M059J (cell line): ENCODE data around the gene SH2D2A. TPM values are rescaled to one million over a fixed set of nuclear protein-coding genes. Genes with fewer than 3 reads are reported as not detected.
"Not testable (repeated sequence)": the region's sequence is repeated elsewhere in the genome, so short reads cannot be mapped to it uniquely, and the experiment has no call there.

Source experiments
- DNase-seq: peaks from one replicate; pipeline ENCODE4 v3.0.0-alpha.2; 2012; ENCODE audit warnings: low read depth
- total RNA-seq: library from RNA; depleted of rRNA; stranded (reverse); fragments of >200 nt; shearing (Covaris generic); gene quantifications from 2 replicates; pipeline ENCODE4 v1.2.3, GENCODE V29; 2014; rRNA removed

Gene SH2D2A
- total RNA-seq, 1 experiment from 2014 or later = 0.71 TPM

DNA sequence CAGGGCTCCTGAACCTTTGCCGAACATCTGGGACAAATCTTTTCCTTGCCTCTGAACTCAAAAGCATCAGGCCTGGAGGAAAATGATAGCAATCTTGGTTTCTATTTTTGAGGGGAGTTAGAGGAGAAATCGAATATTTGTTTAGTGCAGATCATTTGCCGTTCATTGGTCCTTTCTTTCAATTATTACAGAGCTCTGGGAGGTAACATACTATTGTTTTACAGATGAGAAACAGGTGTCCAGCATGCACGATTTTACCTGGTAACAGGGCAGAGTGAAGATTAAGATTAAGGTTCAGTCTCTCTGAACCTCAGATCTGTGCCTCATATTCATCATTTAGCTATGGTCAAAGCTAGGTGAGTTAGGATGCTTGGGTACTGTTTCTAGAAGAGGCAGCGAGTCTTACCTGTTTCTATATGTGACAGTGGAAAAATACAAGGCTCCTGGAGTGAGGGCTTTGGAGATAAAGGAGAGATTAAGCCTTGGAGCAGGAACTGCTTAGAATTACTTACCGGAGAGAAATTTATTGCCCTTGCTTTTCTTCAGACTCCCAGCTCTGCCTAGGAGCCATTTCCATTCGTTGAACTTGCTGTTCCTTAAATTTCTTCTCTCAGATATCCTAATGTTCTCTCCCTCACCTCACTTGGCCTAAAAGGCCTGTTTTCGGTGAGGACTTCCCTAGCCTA is 47.9 kb downstream of the SH2D2A start:
- DNase-seq = no peak

DNA sequence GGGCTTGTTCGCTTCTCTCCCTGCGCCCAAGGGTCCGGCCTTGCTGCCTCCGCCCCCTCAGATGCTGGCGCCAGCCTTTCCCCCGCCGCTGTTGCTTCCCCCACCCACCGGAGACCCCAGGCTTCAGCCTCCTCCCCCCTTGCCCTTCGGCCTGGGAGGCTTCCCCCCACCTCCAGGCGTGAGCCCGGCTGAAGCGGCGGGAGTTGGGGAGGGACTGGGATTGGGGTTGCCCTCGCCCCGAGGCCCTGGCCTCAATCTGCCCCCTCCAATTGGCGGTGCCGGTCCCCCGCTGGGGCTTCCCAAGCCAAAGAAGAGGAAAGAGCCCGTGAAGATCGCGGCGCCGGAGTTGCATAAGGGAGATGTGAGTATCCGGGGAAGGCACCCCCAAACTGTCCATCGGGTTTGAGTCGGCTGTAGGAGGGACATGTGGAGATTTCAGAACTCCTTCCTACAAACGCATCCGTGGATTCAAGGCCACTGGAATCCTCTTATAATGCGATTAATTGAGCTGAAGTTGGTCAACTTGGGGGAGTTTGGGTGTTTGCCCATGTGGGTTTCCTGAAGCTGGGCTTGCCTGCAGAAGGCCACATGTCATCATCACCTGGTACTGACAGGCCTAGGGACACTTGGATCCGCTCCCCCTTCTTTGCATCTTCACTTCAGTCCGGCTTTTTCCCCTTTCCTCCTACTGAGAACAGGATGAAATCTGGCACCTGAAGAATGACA is 48.6 kb downstream of the SH2D2A start:
- DNase-seq = peak; percentile 34

DNA sequence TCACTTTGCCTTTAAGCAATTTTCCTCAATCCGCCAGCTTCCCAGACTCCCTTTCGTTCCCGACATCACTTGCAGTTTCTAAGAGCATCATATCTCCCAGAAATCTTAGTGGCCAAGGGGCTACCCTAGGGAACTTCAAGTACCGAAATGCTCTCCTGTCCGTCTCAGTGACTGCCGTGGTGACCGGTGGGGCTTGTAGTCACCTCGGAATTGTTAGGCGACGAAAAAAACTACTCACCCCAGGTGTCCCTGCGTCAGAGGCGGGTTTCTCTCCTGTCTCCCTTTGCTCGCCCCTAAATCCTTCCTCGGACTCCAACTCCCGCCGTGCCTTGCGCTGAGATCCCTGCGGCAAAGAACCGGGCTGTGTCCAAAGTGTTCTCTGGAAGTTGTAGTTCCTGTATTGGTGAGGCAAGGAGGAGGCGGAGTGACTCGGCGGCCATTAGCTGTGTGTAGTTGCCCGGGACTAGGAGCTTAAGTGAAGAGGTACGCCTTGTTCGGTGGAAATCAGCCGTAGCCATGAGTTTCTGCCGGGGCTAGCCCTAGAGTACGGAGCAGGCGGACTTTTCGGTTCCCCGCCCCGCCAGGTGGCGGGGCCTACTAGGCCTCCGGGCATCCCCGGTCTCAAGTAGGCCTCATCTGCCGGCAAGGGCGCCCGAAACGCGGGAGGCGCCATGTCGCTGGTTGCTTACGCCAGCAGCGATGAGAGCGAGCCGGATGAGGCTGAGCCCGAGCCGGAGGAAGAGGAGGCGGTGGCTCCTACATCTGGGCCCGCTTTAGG is 49.4 kb downstream of the SH2D2A start, which contains the start of gene PRCC:
TSS of gene PRCC (plus strand) at position 435 of the 778 bp plus-strand sequence. CDS start at position 672, 237 bp downstream.
- DNase-seq = peak; percentile 100

DNA sequence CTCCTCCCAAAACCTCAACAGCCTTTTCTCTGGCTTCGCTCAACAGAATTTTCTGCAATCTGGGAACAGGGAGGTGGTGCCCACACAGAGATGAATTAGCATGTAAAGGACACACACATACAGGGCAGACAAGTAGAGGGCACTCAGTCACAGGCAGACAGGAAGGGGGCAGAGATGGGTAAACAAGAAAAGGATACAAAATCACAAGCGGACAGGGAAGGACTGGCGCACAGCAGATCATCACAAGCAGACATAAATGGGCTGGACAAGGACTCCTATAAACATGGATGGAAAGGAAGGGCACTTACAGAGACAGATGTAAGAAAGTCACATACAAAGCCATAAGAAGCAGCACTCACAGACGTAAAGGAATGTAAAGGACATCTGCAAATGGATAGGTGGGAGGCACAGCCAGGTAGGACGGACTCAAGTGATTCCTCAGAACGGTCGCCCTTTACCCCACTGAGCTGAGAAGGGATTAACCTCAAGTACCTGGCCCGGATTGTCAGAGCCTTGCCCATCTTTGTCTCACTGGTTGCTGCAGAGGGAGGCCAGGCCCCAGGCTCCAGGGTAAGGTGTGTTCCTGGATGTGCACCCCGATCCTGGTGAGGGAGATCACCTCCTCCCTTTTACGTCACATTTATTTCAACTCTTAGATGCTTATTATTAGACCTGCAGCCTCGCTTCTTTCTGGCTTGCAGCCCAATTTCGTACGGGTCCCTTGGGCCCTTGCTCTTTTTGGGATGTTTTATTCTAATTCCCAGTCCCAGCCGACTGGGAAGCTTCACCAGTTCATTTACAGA is 50.1 kb downstream of the SH2D2A start:
- DNase-seq = no peak

DNA sequence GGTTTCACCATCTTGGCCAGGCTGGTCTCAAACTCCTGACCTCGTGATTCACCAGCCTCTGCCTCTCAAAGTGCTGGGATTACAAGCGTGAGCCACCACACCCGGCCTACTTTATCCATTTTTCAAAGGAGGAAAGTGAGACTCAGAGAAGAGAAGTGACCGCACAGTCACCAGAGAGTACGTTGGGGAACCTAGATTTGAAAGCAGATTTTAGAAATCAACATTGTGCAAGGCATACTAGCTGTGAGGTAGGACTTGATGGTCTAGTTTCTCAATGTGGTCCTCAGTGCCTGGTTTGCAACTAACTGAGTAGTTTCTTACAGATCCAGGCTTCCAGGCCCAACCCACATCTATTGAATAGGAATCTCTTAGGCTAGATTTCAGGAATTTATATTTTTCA is 51.0 kb downstream of the SH2D2A start:
- no peak for DNase-seq

DNA sequence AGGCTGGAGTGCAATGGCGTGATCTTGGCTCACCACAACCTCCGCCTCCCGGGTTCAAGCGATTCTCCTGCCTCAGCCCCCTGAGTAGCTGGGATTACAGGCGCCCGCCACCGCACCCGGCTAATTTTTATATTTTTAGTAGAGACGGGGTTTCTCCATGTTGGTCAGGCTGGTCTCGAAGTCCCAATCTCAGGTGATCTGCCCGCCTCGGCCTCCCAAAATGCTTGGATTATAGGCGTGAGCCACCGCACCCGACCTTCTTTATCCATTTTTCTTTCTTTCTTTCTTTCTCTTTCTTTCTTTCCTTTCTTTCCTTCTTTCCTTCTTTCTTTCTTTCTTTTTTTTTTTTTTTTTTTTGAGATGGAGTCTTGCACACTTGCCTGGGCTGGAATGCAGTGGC is 51.5 kb downstream of the SH2D2A start:
- not testable (repeated sequence) for DNase-seq

DNA sequence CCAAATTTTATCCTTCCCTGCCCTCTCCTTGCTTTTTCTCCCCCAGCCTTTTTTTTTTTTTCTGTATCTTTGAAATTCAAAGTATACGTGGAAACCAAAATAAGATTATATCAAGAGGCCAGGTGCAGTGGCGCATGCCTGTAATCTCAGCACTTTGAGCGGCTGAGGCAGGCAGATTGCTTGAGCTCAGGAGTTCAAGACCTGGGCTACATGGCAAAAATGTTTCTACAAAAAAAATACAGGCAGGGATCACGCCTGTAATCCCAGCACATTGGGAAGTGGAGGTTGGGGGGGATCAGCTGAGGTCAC is 55.9 kb downstream of the SH2D2A start:
- no peak for DNase-seq

DNA sequence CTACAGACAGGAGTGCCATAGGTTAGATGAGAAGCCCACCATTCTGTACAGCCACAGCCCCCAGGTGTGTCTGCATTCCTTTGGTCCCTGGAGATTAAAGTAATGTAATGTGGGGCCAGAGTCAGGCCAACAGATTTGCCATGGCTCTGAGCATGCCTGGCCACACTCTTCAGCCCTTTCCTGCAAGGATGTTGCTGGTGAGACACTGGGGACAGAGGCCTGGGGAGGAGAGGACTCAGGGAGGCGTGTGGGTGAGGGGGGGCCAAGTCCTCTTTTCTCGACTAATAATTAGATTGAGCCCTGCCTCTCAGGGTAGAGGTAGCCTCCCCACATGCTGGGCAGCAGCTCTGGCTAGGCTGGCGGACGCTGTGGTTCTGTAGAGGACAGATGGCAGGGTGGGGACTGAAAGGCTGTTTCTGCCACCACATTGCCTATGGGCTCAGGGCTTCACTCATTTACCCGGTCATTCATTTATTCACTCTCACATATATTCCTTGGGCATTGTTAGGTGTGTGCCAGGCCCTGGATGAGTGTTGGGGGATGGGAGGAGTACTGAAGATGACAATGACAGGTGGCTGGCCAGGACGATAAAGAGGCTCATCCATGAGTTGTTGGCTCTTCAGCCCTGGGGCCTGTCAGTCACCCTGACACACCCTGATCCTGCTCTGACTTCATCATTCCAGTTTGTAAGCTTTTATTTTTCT is 56.4 kb downstream of the SH2D2A start:
- no peak for DNase-seq

DNA sequence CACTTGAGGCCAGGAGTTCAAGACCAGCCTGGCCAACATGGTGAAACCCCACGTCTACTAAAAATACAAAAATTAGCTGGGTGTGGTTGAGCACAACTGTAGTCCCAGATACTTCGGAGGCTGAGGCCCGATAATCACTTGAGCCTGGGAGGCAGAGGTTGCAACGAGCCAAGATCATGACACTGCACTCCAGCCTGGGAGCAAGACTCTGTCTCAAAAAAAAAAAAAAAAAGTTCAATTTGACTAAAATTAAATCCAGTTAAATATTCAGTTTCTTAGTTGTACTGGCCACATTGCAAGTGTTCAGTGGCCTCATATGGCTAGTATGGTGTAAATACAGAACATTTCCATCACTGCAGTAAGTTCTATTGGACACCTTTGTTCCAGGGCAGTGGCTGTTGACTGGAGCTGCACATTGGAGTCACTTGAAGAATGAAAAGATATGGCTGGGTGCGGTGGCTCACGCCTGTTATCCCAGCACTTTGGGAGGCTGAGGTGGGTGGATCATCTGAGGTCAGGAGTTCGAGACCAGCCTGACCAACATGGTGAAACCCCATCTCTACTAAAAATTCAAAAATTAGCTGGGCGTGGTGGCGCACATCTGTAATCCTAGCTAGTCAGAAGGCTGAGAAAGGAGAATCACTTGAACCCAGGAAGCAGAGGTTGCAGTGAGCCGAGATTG is 58.9 kb downstream of the SH2D2A start:
- not testable (repeated sequence) for DNase-seq

DNA sequence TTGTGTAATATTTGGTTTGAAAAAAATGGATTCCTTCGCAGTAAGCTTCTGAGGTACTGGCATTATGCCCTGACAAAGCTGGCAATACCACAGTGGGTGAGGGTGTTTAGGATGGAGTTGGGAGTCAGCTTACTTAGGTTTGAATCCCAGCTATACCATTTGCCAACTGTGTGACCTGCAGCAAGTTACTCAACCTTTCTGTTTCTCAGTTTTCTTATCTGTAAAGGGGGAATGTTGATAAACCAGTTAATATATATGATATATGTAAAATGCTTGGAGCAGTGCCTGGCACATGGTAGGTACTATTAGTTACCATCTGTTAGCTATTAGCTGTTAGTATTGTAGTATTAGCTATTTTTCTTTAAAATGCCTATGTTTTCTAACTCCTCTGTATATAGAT is 60.3 kb downstream of the SH2D2A start:
- DNase-seq = no peak

Other genes starting within 250 kb of the SH2D2A start
- 23.7 and 40.5 TPM in 2 replicates for gene IQGAP3, start 244.3 kb downstream of the SH2D2A start, total RNA-seq
- not detected in 2 replicates for gene TTC24, start 237.1 kb downstream of the SH2D2A start, total RNA-seq
- gene NAXE, start 225.1 kb downstream of the SH2D2A start, total RNA-seq = 120 and 139 TPM in 2 replicates
- 16.9 and 20.7 TPM in 2 replicates for gene GPATCH4, start 215.4 kb downstream of the SH2D2A start, total RNA-seq
- gene HAPLN2, start 197.4 kb downstream of the SH2D2A start, total RNA-seq = not detected in 2 replicates
- not detected in 2 replicates for gene BCAN, start 174.7 kb downstream of the SH2D2A start, total RNA-seq
- gene NES, start 139.4 kb downstream of the SH2D2A start, total RNA-seq = 0.02 and 0.37 TPM in 2 replicates
- 21.1 and 31.9 TPM in 2 replicates for gene CRABP2, start 111.3 kb downstream of the SH2D2A start, total RNA-seq
- gene METTL25B, start 88.4 kb downstream of the SH2D2A start, total RNA-seq = 12.2 and 23.3 TPM in 2 replicates
- gene ISG20L2, start 88.1 kb downstream of the SH2D2A start, total RNA-seq = 27.0 and 27.8 TPM in 2 replicates
- gene MRPL24, start 75.8 kb downstream of the SH2D2A start, total RNA-seq = 48.1 and 61.7 TPM in 2 replicates
- 211 and 264 TPM in 2 replicates for gene HDGF, start 65.2 kb downstream of the SH2D2A start, total RNA-seq
- 38.4 and 41.9 TPM in 2 replicates for gene PRCC, start 49.3 kb downstream of the SH2D2A start, total RNA-seq
- gene INSRR, start 42.3 kb upstream of the SH2D2A start, total RNA-seq = not detected in 2 replicates
- gene NTRK1, start 44.0 kb upstream of the SH2D2A start, total RNA-seq = not detected in 2 replicates
- 0.32 and 0.34 TPM in 2 replicates for gene PEAR1, start 76.9 kb upstream of the SH2D2A start, total RNA-seq
- gene LRRC71, start 103.8 kb upstream of the SH2D2A start, total RNA-seq = not detected in 2 replicates
- gene ARHGEF11, start 228.9 kb upstream of the SH2D2A start, total RNA-seq = 17.1 and 19.2 TPM in 2 replicates